HepG2 (cell line): ENCODE measurements around the gene SPATA46. TPM values are rescaled to one million over a fixed set of nuclear protein-coding genes. Genes with fewer than 3 reads are reported as not detected.

ENCODE experiments used
- ATAC-seq: fragments of 200-7000 bp; cut with Tn5 transposase; 3 replicates; pipeline ENCODE4 v1.9.1; 2020; ENCODE audit warnings: mild to moderate bottlenecking, moderate library complexity
- BruUV-seq: library from RNA; stranded (reverse); fragments of 400-500 nt; replicated peaks from 2 replicates; lab custom pipeline; 2021; lab: Mats Ljungman, UMichigan
- CTCF ChIA-PET: fragments of 300-600 bp; formaldehyde crosslinking; extraction: SDS; loops from one replicate; lab custom pipeline; 2021; ENCODE audit warnings: low total read pairs, inconsistent platforms, low intra/inter-chr PET ratio; lab: Yijun Ruan, JAX
- POLR2A ChIA-PET: fragments of 350-600 bp; sonication (Branson Sonifier 250); formaldehyde crosslinking; loops from one replicate; lab custom pipeline; 2020; ENCODE audit warnings: antibody characterized with exemption, inconsistent platforms; lab: Yijun Ruan, JAX
- DNase-seq: peaks from one replicate; pipeline ENCODE4 v3.0.0-alpha.2; 2015; ENCODE audit warnings: low spot score
- FAIRE-seq: peaks from 3 replicates; lab custom pipeline; 2011; peaks lifted over from hg19 to GRCh38; lab: Jason Lieb, UNC
- H2AFZ ChIP-seq: one replicate; pipeline ENCODE4 v1.6.1; 2011; ENCODE audit warnings: low read length, inconsistent platforms
- H3K27ac ChIP-seq: fragments of 300-600 bp; 3 replicates; pipeline ENCODE4 v1.8.0; 2011; ENCODE audit warnings: mixed run types, mild to moderate bottlenecking, mixed read lengths, low read length, inconsistent platforms; ENCODE audit not compliant: insufficient read depth; ENCODE audit errors: extremely low read length
- H3K27me3 ChIP-seq, 2 experiments: fragments of 200-600 bp in 1 of 2; 2 replicates in 1 of 2; 3 replicates in 1 of 2; pipeline versions ENCODE4 v1.6.0 to v1.8.0; 2011; ENCODE audit warnings: low read length in 2 of 2, mild to moderate bottlenecking in 2 of 2, moderate library complexity in 2 of 2, inconsistent platforms in 1 of 2; ENCODE audit not compliant: insufficient read depth in 2 of 2, control insufficient read depth in 1 of 2
- H3K36me3 ChIP-seq, 2 experiments: fragments of 200-600 bp in 1 of 2; replicated peaks in 1 of 2; 2 replicates in 1 of 2; 3 replicates in 1 of 2; pipeline versions ENCODE4 v1.5.1 to v1.8.0; 2011; ENCODE audit warnings: low read length in 2 of 2, inconsistent platforms in 1 of 2; ENCODE audit not compliant: insufficient read depth in 2 of 2, control insufficient read depth in 1 of 2
- H3K4me1 ChIP-seq: 2 replicates; pipeline ENCODE4 v1.5.1; 2012; ENCODE audit warnings: low read length, inconsistent platforms; ENCODE audit not compliant: insufficient read depth
- H3K4me2 ChIP-seq: 2 replicates; pipeline ENCODE4 v1.6.0; 2011; ENCODE audit warnings: low read depth, low read length, inconsistent platforms
- H3K4me3 ChIP-seq, 3 experiments: fragments of 200-600 bp in 1 of 3; sonication (generic), shearing (Covaris generic) in 1 of 3; replicated peaks in 1 of 3; 2 replicates each; pipeline ENCODE4 v1.5.1; 2011 to 2016; ENCODE audit warnings: low read length in 3 of 3, inconsistent platforms in 2 of 3, low read depth in 2 of 3, mild to moderate bottlenecking in 2 of 3, control low read depth in 1 of 3, mixed read lengths in 1 of 3; ENCODE audit not compliant: insufficient read depth in 1 of 3
- H3K79me2 ChIP-seq: one replicate; pipeline ENCODE4 v1.6.1; 2011; ENCODE audit warnings: low read length, inconsistent platforms; ENCODE audit not compliant: insufficient read depth
- H3K9ac ChIP-seq: 2 replicates; pipeline ENCODE4 v1.6.0; 2011; ENCODE audit warnings: mild to moderate bottlenecking, low read depth, low read length, inconsistent platforms; ENCODE audit not compliant: insufficient read depth
- H3K9me3 ChIP-seq: 2 replicates; pipeline ENCODE4 v1.5.1; 2012; ENCODE audit warnings: mild to moderate bottlenecking, low read length
- H4K20me1 ChIP-seq: 2 replicates; pipeline ENCODE4 v1.6.0; 2011; ENCODE audit warnings: inconsistent platforms, mild to moderate bottlenecking, low read length, moderate library complexity; ENCODE audit not compliant: insufficient read depth
- EHMT2 ChIP-seq: fragments of 200-600 bp; sonication (generic); IDR thresholded peaks from 2 replicates; pipeline ENCODE4 v1.7.0; 2017; ENCODE audit warnings: antibody characterized with exemption, low read depth, low read length, borderline replicate concordance
- GZF1 ChIP-seq: sonication (generic); formaldehyde crosslinking; IDR thresholded peaks from 2 replicates; pipeline ENCODE4 v1.5.1; 2020; ENCODE audit warnings: mild to moderate bottlenecking, missing genetic modification reagents
- KLF15 ChIP-seq: sonication (generic); formaldehyde crosslinking; IDR thresholded peaks from 2 replicates; pipeline ENCODE4 v1.8.1; 2023; ENCODE audit warnings: borderline replicate concordance, mild to moderate bottlenecking, inconsistent platforms, missing genetic modification reagents, mixed read lengths
- ZNF235 ChIP-seq: sonication (generic); formaldehyde crosslinking; IDR thresholded peaks from 2 replicates; pipeline ENCODE4 v1.8.1; 2023; ENCODE audit warnings: mild to moderate bottlenecking, missing genetic modification reagents, borderline replicate concordance
- ZNF33B ChIP-seq: sonication (generic); formaldehyde crosslinking; IDR thresholded peaks from 2 replicates; pipeline ENCODE4 v1.5.1; 2020; ENCODE audit warnings: mild to moderate bottlenecking, missing genetic modification reagents
- WGBS: methylation state at CpG from one replicate; pipeline ENCODE4 v1.1.6; 2017; ENCODE audit warnings: low lambda C conversion rate; 5-methylcytosine and 5-hydroxymethylcytosine counted together
- in situ Hi-C: cut with HindIII; loops from 2 replicates; pipeline ENCODE4 v1.10.0; 2017; ENCODE audit warnings: low pct_unique_long_range_greater_than_20kb; ENCODE audit not compliant: extremely low pct_ligation_motif_present
- intact Hi-C: fragments of 100-400 bp; cut with micrococcal nuclease; formaldehyde crosslinking; loops from one replicate; pipeline ENCODE4 v1.10.0; 2022; ENCODE audit not compliant: unreplicated experiment
- polyA plus RNA-seq, 8 experiments: library from polyadenylated mRNA; depleted of rRNA in 3 of 8; stranded (reverse) in 7 of 8; unstranded in 1 of 8; fragments of >200 nt; fragmentation: Illumina TruSeq in 4 of 8; extraction: Trizol in 4 of 8; gene quantifications; 2 replicates each; pipeline versions ENCODE4 v1.2.1 to v1.2.3, GENCODE V29; 2011 to 2016; ENCODE audit warnings: low read depth in 4 of 8, missing spikeins in 1 of 8, mixed read lengths in 1 of 8; ENCODE audit not compliant: insufficient read depth in 1 of 8
- total RNA-seq, 5 experiments: library from RNA; depleted of rRNA; stranded (reverse); fragments of >200 nt; fragmentation: Illumina TruSeq; extraction: Trizol; gene quantifications; 2 replicates each; pipeline ENCODE4 v1.2.3, GENCODE V29; 2016; ENCODE audit warnings: low read depth in 1 of 5
- TF ChIP-seq, protein P1 (sequence below): IDR thresholded peaks from 2 replicates; pipeline ENCODE4 v1.6.1; 2012; ENCODE audit warnings: inconsistent platforms
- TF ChIP-seq, protein P2 (sequence below), 2 experiments: sonication (generic) in 1 of 2; formaldehyde crosslinking in 1 of 2; IDR thresholded peaks; 2 replicates each; pipeline versions ENCODE4 v1.6.1 to v1.9.0; 2014 to 2022; ENCODE audit warnings: antibody characterized with exemption in 1 of 2, borderline replicate concordance in 1 of 2, inconsistent platforms in 1 of 2, low read depth in 1 of 2, missing genetic modification reagents in 1 of 2
- TF ChIP-seq, protein P3 (sequence below): sonication (generic); IDR thresholded peaks from 2 replicates; pipeline ENCODE4 v1.6.1; 2016; ENCODE audit warnings: low read depth, borderline replicate concordance

SPATA46 gene
- total and polyA plus RNA-seq, 2 of the 13 experiments (the other 11 are each of a cell fraction or from before 2014, with no cell fraction given) = not detected

DNA sequence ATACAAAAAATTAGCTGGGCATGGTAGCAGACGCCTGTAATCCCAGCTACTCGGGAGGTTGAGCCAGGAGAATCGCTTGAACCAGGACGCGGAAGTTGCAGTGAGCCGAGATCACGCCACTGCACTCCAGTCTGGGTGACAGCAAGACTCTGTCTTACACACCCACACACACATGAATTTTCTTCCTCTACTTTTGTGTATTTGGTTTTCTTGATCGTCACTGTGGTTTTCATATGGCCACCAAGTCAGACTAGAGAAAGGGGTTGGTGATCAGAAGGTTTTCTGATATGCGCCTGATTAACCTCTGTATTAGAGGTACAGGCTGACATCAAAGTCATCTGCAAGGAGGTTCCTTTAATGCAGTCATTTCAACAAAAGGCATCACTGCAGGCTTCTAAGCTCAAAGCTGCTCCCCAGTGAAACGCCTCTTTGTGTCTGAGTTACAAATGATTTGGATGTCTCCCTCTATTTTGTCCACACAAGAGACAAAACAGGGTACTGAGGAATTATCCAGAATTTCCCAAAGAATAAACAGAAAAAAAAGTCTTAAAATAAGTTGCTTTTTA lies 24.2 kb upstream of the SPATA46 start:
- FAIRE-seq (no peak), DNase-seq (no peak), ATAC-seq (no peak)
- H3K9ac ChIP-seq = no peak overlapping the region
- H3K4me1 ChIP-seq = peaks cover 6% of the 10 kb centered on the region; the same call in 1 of the 2 replicates
- H3K79me2 ChIP-seq = no peaks in the 10 kb centered on the region
- TF ChIP-seq ZNF235 (CRISPR knock-in tag) = no peak
- TF ChIP-seq, protein P1, sequence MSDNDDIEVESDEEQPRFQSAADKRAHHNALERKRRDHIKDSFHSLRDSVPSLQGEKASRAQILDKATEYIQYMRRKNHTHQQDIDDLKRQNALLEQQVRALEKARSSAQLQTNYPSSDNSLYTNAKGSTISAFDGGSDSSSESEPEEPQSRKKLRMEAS = no peak
- no peaks in the 10 kb centered on the region for H3K9me3 ChIP-seq
- ChIA-PET POLR2A (no interaction called here), CTCF (no interaction called here)
- H2AFZ ChIP-seq = peak overlapping the region; percentile 6
- BruUV-seq = no TSS peak
- no peaks in the 10 kb centered on the region; a peak in 1 of 5 replicates for H3K27me3 ChIP-seq
- intact Hi-C loops (no loop called here), in situ Hi-C loops (no loop called here)
- no peak overlapping the region for H3K4me2 ChIP-seq
- no peak overlapping the region for H3K4me3 ChIP-seq
- no peaks in the 10 kb centered on the region for H4K20me1 ChIP-seq
- H3K36me3 ChIP-seq = no peaks in the 10 kb centered on the region
- WGBS = 52% methylated on average over 10 of the region's 10 CpGs
- H3K27ac ChIP-seq = no peak overlapping the region

DNA sequence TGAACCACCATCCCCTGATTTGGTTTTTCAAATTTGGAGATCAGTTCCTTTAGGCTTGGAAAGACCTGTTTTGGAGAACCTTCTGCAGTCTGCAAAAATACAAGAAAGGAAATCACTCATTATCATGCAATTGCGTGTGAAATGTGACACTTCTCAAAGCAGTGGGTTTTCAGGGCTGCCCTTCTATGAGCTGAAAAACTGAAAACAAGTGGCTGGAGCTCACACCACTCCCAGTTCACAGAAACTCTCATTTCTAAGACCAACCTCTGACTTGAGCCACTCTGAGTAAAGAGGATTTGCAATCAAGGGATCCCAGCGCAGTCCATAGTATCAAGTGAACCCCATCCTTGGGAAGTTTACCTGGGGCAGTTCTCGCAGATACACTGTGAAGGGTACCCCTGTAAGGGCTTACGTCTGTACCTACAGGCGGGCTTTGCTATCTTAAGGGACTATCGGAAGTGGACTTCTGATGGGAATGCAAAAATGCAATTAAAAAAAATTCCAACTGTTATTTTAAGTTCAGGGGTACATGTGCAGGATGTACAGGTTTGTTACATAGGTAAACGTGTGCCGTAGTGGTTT lies 22.4 kb upstream of the SPATA46 start:
- in situ Hi-C loops = no loop called here
- Histone ChIP-seq H3K79me2 (no peaks in the 10 kb centered on the region), H3K4me1 (no peaks in the 10 kb centered on the region), H4K20me1 (no peaks in the 10 kb centered on the region), H3K9ac (no peak overlapping the region), H2AFZ (no peak overlapping the region), H3K36me3 (no peaks in the 10 kb centered on the region), H3K9me3 (no peaks in the 10 kb centered on the region), H3K27me3 (no peaks in the 10 kb centered on the region; a peak in 1 of 5 replicates), H3K4me2 (no peak overlapping the region), H3K4me3 (no peak overlapping the region), H3K27ac (no peak overlapping the region)
- ATAC-seq (no peak), FAIRE-seq (no peak), DNase-seq (no peak)
- 54% methylated on average over 8 of the region's 8 CpGs for WGBS
- POLR2A ChIA-PET = no interaction called here
- BruUV-seq = no TSS peak
- intact Hi-C loops = loop anchor here (10.0 kb wide), 1 partner anchor 114 kb away; no protein-coding TSS in a partner anchor
- CTCF ChIA-PET = no interaction called here
- TF ChIP-seq GZF1 (CRISPR knock-in tag) (no peak), KLF15 (CRISPR knock-in tag) (no peak), EHMT2 (no peak), ZNF33B (CRISPR knock-in tag) (no peak)
- TF ChIP-seq, protein P2, sequence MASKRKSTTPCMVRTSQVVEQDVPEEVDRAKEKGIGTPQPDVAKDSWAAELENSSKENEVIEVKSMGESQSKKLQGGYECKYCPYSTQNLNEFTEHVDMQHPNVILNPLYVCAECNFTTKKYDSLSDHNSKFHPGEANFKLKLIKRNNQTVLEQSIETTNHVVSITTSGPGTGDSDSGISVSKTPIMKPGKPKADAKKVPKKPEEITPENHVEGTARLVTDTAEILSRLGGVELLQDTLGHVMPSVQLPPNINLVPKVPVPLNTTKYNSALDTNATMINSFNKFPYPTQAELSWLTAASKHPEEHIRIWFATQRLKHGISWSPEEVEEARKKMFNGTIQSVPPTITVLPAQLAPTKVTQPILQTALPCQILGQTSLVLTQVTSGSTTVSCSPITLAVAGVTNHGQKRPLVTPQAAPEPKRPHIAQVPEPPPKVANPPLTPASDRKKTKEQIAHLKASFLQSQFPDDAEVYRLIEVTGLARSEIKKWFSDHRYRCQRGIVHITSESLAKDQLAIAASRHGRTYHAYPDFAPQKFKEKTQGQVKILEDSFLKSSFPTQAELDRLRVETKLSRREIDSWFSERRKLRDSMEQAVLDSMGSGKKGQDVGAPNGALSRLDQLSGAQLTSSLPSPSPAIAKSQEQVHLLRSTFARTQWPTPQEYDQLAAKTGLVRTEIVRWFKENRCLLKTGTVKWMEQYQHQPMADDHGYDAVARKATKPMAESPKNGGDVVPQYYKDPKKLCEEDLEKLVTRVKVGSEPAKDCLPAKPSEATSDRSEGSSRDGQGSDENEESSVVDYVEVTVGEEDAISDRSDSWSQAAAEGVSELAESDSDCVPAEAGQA (IDR thresholded peaks at IDR 0.05; ENCODE audit: low read depth) = no peak
- TF ChIP-seq, protein P2 (CRISPR knock-in tag; IDR thresholded peaks at IDR 0.05; ENCODE audit: borderline replicate concordance) = no peak
- TF ChIP-seq, protein P3, sequence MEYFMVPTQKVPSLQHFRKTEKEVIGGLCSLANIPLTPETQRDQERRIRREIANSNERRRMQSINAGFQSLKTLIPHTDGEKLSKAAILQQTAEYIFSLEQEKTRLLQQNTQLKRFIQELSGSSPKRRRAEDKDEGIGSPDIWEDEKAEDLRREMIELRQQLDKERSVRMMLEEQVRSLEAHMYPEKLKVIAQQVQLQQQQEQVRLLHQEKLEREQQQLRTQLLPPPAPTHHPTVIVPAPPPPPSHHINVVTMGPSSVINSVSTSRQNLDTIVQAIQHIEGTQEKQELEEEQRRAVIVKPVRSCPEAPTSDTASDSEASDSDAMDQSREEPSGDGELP = no peak
